Activated gamma-delta T cell treated with Interleukin-2 at 50 U/mL for 16 hours (primary cell): ENCODE data around the gene MCEE.
"Not testable (repeated sequence)": the region's sequence is repeated elsewhere in the genome, so short reads cannot be mapped to it uniquely, and the experiment has no call there.

Source experiments
- DNase-seq: peaks from one replicate; pipeline ENCODE4 v3.0.0-alpha.2; 2020

The MCEE gene

DNA sequence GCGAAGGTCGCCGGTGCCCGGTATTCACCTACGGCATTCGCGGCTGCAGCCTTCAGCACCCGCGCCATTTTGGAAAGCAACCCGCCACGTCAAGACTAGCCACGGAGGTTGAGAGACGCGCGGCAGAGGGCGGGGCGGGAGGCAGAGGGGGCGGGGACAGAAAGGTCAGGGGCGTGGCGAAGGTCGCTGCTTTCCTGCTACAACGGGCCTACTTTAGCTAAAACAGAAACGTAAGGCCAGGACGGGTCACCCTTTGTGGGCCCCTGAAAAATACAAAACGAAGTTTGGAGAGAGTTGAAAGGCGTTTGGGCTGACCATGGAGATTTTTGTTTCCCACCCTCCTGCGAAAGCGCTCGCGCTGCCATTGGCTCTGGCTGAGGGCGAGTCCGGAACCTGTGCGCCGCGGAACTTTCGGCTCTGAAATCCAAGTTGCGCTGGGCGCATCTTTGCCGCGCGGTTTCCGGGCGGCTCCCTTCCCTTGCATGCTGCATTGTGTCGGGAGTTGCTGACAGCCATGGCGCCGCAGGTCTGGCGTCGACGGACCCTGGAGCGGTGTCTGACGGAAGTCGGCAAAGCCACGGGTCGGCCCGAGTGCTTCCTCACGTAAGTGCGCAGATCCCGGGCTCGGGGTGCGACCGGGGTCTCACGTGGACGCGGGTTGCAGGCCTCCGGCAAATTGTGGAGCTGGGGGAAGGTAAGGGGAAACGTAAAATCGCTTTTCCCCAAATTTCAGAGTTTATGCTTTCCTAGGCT, at the start of gene MCEE, which contains the start of gene MPHOSPH10:
Gene MCEE, minus strand, starts transcription at position 78 of the 753 bp plus-strand sequence. Its CDS starts 10 bp downstream, at position 68.
Gene MPHOSPH10, plus strand, starts transcription at position 483 of the 753 bp plus-strand sequence. Its CDS starts 32 bp downstream, at position 515.
- DNase-seq = peak; percentile 85

DNA sequence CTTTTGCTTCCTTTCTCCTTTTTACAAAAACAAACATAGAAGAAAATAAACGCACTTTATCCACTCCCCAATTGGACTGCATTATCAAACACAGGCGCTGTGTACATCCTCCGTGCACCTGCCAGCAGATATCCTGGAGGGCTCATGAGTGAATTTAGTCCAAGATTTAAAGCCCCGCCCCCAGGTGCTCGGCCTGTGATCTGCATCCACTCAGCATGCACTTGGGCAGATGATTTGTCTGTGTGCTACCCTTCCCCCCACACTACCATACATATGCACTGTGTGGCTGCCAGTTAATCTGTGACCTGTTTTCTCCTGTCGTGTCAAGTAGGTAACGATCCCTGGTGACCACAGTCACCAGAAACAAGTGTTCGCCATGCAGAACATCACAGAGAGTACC, 48.8 kb upstream of the MCEE start:
- DNase-seq = not testable (repeated sequence)

DNA sequence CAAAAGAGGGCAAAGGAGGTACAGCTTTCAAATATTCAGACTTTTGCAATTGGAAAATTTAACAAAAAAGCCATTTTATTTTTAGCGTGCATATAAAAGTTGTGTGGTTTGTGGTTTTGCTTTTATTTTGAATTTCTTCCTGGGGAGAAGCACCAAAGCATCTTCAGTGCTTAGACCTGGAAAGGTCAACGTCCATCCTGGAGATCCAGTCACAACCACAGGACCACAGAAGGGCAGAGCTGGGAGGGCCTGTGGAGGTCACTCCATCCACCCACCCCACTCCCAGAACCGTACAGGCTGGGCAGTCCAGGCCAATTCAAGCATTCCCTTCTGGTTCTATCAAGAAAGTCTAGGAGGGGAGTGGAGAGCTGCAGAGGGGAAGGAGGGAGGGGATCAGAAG, 44.2 kb upstream of the MCEE start:
- DNase-seq = no peak

DNA sequence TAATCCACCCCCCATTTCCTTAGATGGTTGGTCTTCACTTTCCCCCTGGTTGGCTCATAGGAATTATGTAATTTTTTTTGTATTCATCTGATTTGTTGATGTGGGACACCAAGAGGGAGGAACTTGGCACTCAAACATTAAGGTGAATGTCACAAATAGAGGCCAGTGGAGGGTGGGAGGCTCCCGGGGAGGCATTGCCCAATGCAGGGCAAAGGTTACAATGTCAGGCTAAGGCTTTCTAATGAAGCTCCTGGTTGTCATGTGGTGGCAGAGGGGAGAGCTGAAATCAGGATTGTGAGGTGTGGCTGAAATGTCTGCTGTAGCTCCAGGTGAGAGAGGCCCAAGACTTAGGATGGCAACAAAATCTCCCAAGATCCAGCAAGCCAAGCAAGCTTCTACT, 43.1 kb upstream of the MCEE start:
- no peak for DNase-seq

DNA sequence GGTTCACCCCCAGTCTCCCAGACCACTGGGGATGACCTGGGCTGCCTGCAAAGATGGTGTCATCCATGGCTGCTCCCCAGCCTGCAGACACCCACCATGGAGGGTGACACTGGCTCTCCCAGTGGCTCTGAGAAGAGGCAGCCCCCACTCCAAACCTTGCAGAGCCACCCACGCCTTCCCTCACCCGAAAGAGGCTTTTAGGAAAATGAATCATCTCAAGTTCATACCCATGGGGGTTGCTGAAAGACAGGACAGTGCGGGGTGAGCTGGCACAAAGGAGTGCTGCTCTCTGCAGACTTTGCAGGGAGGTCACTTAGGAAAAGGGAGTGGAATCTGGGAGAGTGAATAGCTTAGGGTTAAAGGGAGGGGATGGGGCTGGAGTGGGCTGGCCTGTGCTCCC, 36.8 kb upstream of the MCEE start:
- DNase-seq = no peak

- DNase-seq = peak; percentile 58
These were observed 27.2 kb upstream of the MCEE start for GRCh38 chr2:71157124-71157793.

DNA sequence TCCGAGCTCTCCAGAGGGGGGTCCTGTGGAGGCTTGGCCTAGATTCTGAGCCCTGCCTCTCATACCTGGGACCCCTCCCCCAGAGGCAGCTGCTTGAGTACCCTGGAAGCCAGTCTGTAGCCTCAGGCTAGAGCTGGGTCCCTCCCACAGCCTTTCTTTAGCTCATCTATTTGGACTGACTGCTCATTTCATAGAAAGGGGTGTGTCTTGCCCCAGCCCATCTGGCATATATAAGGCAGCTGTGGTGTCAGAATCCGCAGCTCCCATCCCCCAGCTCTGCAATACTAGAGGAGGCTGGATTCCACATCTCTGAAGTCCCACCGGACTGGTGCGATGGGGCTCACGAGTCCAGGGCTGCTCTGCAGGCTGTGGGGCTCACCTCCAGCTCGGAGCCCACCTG, 26.5 kb upstream of the MCEE start:
- no peak for DNase-seq

- DNase-seq = no peak
These were observed 25.8 kb upstream of the MCEE start for GRCh38 chr2:71155846-71156245.

GRCh38 chr2:71154798-71155197, 24.8 kb upstream of the MCEE start:
- no peak for DNase-seq

DNA sequence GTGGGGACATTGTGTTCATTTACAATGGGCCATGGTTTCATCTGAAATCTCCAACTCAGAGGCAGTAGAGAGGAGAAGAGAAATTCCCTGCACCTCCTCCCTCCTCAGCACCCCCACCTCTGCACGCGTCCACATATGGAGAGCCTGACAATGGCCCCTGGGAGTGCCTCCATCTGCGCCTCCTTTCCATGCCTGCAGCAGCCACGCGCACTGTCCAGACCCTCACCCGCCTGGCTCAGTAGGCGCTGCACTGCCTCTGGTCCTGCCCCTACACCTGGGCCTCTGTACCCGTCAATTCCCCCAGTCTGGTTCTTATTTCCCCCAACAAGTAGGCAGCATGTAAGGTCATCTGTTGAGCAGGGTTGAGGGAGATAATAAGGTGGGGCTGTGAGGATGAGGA, 24.2 kb upstream of the MCEE start:
- no peak for DNase-seq

- DNase-seq = no peak
These were observed 23.7 kb upstream of the MCEE start for GRCh38 chr2:71153585-71154224.

DNA sequence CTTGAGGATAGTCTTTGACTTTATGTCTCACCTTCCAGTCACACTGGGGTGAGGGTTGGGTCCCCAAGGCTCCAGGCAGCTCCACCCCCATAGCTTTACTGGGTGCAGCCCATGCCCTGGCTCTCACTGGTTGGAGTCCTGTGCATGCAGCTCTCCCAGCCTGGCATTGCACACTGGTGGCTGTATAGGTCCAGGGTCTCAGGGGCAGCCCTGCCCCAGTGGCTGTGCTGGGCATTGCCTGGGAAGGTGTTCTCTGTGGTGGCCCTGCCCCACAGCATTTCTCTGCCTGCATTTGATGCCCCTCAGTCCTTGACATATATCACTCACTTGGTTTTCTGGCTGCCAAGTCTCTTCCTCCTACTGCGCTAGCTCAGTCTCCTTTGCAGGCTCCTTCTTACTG, 21.6 kb upstream of the MCEE start:
- no peak for DNase-seq

DNA sequence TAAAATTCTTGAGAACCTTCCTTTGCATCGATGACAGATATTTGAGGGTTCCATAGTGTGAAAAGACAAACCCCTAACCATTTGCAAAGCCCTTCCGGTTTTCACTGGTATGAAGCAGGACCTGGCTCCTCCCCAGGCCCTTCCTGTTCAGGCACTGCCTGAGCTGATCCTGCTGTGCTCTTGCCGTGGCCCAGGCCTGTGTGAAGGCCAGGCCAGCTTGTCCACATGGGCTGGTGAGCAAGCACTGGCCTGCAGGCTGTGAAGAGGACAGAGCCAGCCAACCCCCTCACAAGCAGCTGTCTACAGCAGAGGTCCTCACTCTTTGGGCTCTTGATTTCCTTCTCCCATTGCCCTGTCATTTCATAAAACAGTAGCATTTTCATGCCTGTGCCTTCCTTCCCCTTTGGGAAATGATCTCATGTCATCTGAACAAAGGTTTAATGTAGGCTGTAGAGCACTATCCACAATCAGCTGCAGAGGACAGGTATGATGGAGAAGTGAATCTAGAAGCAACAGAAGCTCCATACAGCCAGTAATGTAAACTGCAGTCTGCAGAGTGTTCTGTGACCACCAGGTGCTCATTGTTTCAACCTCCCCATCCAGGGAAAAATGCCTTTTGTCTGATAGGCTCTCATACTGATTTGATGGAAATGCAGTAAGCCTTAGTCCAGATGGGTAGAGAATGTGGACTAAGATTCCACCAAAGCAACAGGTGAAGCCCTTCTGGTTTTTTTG, 20.2 kb upstream of the MCEE start:
- DNase-seq = no peak

DNA sequence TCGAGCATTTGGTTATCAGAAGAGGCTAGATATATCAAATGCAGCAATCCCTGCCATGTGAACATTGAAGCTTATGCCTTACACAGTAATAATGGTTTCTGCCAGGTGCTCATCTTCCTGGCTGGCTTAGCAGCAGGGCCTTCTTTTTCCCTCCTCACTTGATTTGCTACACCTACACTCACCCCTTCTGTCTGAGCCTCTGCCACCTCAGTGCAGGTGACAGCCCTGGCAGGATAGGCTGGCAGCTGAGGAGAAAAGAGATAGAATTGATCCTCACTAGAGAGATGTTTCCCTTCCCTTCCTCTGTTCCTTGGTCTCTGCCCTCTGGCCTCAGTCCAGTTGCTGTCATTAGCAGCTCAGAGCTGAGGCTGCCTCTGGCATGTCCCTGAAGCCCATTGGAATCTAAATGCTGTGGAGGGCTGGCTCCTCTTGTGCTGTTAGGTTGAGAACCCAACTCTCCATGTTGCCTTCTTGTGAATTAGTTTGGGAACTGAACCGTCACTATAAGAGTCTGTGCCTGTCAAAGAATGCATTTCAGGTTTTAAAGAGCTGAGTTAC, 18.6 kb upstream of the MCEE start:
- DNase-seq = no peak

DNA sequence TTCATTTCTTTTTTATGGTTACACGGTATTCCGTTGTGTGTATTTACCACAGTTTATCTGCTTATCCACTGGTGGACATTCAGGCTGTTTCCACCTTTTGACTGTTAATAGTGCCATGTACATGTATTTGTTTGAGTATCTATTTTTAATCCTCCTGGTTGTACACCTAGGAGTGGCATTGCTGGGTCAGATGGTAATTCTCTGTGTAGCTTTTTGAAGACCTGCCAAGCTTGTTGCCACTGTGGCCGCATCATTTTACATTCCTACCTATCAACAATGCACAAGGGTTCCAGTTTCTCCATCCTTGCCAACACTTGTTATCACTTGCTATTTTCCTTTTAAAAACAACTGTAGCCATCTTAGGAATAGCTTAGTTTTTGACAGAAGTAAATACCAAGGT, 13.8 kb upstream of the MCEE start:
- DNase-seq = no peak

GRCh38 chr2:71136174-71136573, 6.1 kb upstream of the MCEE start:
- no peak for DNase-seq

DNA sequence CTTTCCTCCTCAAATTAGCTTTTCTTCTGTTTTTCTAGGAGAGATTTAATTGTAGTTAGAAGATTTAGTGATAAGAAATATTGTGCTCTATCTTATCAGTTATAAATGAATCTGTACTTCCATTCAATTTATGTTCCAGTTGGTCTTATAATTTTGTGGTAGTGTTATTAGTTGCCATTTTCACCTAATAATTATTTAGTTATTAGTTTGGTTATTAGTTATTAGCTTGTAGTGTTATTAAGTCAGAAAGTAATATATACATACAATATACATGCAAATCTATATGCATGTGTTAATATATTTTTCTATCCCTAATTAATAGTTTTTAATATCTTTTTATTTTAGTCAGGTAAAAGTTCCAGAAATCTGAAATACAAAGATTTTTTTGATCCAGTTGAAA, 3.6 kb upstream of the MCEE start:
- no peak for DNase-seq

DNA sequence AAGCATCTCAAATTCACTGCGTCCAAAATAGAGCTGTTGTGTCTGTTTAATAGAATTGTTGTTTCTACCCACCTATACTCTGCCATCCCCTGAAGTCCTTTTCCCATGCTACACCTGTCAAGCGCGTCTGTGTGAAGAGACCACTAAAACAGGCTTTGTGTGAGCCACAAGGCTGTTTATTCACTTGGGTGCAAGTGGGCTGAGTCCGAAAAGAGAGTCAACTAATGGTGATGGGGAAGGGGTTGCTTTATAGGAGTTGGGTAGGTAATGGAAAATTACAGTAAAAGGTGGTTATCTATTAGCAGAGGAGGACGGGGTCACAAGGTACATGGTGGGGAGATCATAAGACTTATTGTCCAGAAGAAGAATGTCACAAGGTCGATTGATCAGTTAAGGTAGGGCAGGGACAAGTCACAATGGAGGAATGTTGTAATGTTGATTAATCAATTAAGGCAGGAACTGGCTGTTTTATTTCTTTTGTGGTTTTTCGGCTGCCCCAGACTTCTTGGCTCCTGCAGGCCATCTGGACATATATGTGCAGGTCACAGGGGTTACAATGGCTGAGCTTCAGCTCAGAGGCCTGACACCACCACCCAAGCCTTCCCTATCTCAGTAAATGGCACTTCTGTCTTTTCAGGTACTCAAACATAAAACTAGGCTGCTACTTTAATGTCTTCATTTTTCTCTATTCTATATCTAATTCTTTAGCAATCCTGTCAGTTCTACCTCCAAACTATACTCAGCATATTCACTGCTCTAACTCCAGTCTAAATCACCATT, 1.5 kb upstream of the MCEE start:
- not testable (repeated sequence) for DNase-seq

DNA sequence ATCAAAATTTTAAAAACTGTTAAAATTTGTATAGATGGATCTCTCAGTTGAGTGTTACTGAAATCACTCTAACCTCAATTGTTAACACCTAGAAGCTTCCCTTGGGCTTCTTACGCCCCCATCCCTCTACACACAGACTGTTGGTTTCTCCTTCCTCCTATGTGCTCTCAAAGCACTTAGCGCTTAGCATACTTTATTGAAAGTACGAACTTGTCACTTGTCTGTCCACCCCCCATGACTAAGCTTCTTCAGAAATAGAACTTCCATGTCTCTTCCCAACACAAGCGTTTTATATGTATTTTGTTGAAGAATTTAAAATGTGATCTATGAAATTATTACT, 846 bp upstream of the MCEE start:
- no peak for DNase-seq

GRCh38 chr2:71129902-71130151, 202 bp downstream of the MCEE start:
- no peak for DNase-seq

- no peak for DNase-seq
These were observed 721 bp downstream of the MCEE start for GRCh38 chr2:71129114-71129901.

DNA sequence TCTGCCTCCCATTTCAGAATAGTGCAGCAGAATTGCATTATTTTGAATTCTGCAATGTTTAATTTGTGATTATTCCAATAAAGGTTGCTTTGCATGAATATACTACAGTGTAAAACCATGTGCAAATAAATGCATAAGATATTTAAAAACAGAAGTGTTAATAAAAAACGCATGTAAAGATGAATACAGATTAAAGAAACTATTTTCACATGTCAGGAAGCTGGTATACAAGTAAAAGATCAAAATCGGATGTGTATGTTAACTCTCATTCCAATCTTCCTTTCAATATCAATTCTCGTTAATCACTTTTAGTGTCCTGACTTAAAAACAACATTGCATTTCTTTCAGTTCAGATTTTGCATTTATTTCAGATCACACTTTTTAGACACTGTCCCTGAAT, 3.1 kb downstream of the MCEE start:
- no peak for DNase-seq
